Sigmoid colon (tissue), 4 donors: ENCODE results near the gene PLEKHA8.

Source experiments
- EP300 ChIP-seq, 4 donors: sonication (generic); formaldehyde crosslinking; IDR thresholded peaks; one replicate each; pipeline ENCODE4 v1.6.1; 2017; ENCODE audit warnings: antibody characterized with exemption in 4 of 4
- TF ChIP-seq, protein P1 (sequence below), 4 experiments: fragments of 450-650 bp in 3 of 4; fragments of 200-600 bp in 1 of 4; IDR thresholded peaks; one replicate each; pipeline ENCODE4 v1.5.1; 2016 to 2019; ENCODE audit warnings: antibody characterized with exemption in 4 of 4, mild to moderate bottlenecking in 3 of 4, moderate library complexity in 2 of 4

DNA sequence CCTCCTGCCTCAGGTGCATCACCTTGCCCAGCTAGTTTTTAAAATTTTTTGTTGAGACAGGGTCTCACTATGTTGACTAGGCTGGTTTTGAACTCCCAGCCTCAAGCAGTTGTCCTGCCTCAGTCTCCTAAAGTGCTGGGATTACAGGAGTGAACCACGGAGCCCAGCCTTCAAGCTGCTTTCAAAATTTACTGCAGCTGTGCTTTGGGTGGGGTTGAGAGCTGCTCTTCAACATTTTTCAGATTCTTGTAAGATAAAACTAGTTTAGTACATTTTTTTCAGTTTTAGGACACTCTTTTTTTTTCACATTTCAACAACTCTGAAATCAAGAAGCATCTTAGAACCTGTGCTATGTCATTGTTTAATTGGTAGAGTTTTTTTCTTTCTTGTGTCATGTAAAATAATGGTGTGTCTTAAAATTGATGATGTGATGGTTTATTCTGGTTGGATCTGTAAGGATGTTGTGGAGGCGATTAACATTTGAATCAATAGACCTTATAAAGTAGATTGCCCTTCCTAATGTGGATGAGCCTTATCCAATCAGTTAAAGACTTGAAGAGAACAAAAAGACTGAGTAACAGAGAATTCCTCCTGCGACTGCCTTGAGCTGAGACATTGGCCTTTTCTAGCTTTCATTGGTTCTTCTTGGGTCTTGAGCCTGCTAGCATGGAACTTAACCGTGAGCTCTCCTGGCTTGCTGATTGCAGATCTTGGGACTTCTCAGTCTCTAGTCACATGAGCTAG, 13.5 kb downstream of the PLEKHA8 start:
- no peak for TF ChIP-seq EP300 (IDR thresholded peaks at IDR 0.05)
- TF ChIP-seq, protein P1, sequence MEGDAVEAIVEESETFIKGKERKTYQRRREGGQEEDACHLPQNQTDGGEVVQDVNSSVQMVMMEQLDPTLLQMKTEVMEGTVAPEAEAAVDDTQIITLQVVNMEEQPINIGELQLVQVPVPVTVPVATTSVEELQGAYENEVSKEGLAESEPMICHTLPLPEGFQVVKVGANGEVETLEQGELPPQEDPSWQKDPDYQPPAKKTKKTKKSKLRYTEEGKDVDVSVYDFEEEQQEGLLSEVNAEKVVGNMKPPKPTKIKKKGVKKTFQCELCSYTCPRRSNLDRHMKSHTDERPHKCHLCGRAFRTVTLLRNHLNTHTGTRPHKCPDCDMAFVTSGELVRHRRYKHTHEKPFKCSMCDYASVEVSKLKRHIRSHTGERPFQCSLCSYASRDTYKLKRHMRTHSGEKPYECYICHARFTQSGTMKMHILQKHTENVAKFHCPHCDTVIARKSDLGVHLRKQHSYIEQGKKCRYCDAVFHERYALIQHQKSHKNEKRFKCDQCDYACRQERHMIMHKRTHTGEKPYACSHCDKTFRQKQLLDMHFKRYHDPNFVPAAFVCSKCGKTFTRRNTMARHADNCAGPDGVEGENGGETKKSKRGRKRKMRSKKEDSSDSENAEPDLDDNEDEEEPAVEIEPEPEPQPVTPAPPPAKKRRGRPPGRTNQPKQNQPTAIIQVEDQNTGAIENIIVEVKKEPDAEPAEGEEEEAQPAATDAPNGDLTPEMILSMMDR (IDR thresholded peaks at IDR 0.05), result no peak
